Activated naive CD4-positive, alpha-beta T cell treated with anti-CD3 and anti-CD28 coated beads, Interleukin-2, amount 50 U/mL, for 16 hours (primary cell): Measurements from ENCODE around the gene ZNF264.
"Not testable (repeated sequence)": the region's sequence is repeated elsewhere in the genome, so short reads cannot be mapped to it uniquely, and the experiment has no call there.

Experiments
- DNase-seq: peaks from one replicate; pipeline ENCODE4 v3.0.0-alpha.2; 2020

Gene ZNF264

DNA sequence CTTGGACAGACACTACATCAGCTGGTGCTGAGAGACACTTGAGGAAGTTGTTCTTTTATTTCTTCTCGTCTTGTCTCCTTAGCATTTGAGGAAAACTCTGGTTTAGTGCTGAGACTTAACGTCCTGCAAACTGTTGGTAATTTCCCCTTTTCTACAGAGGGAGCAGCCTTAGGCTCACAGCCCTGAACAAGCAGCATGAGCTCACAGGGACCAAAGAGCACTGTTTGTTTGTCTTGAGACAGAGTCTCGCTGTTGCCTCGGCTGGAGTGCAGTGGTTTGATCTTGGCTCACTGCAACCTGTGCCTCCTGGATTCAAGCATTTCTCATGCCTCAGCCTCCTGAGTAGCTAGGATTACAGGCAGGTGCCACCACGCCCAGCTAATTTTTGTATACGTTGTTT lies 54.7 kb downstream of the ZNF264 start:
- no peak for DNase-seq

- no peak for DNase-seq
Observed at GRCh38 chr19:57248646-57249045, 57.3 kb downstream of the ZNF264 start.

DNA sequence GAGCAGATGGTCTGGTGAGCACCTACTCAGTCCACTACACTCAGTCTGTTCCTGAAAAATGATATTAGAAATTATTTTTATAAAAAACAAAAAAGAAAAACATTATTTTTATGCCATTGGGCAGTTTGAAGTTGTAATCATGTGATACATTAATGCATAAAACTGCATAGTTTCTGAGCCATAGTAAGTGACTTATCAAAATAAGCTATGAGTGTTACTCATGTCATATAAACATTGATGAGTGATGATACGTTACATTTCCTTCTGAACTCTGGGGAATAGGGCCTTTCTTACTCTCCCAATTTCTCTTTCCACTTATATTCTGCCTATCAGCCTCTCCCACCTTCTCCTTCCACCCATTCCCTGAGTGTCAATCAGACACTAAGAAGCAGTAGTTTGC lies 58.0 kb downstream of the ZNF264 start:
- no peak for DNase-seq

DNA sequence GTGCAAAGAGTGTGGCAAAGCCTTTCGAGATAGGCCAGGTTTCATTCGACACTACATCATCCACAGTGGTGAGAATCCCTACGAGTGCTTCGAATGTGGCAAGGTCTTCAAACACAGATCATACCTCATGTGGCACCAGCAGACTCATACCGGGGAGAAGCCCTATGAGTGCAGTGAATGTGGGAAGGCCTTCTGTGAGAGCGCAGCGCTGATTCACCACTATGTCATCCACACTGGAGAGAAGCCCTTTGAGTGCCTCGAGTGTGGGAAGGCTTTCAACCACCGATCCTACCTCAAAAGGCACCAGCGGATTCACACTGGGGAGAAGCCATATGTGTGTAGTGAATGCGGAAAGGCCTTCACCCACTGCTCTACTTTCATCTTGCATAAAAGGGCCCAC lies 62.5 kb downstream of the ZNF264 start:
- not testable (repeated sequence) for DNase-seq

- no peak for DNase-seq
Observed at GRCh38 chr19:57262044-57262443, 70.7 kb downstream of the ZNF264 start.

GRCh38 chr19:57263244-57263741 lies 72.0 kb downstream of the ZNF264 start:
- no peak for DNase-seq

- DNase-seq = no peak
Observed at GRCh38 chr19:57267291-57267690, 76.0 kb downstream of the ZNF264 start.

DNA sequence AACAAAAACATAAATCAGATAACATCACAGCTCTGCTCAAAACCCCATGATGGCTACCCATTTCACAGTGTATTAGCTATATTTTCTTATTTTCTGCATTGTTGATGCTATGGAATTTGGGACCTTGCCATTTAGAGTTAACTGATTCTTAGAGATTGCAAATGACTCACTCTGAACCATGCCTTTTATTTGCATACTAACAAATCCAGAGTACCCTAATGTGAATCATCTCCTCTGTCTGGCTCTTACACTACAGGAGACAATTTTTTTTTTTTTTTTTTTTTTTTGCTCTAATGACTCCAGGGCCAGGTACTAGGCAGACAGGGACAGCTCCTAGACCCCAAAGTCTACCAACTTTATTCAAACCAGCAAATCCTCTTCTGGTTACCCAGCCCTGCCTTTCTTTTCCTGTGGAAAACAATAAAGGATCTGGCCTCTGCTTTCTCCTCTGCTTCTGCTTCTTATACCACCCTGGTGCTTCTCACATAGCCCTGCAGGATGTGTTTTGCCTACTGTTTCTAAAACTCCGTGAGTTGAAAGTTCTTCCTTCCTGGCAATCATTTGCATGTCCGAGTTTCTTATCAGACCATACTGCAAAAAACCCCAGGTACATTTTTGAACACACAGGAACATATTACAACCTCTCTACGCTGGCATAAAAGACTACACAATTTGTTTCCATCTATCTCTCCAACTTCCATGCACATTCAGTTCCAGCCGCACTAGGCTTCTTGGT lies 78.4 kb downstream of the ZNF264 start:
- DNase-seq = no peak

DNA sequence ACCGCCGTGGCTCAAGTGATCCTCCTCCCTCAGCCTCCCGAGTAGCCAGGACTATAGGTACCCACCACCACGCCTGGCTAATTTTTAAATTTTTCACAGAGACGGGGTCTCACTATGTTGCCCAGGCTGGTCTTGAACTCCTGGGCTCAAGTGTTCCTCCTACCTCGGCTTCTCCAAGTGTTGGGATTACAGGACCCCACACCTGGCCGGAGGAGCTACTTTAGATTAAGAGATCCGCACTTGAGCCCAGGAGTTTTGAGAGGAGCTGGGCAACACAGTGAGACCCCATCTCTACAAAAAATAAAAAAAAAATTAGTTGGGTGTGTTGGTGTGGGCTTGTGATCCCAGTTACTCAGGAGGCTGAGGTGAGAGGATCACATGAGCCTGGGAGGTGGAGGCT lies 80.0 kb downstream of the ZNF264 start:
- no peak for DNase-seq
